ENCODE results near the gene GTF2H2. TPM values are rescaled to one million over a fixed set of nuclear protein-coding genes. Genes with fewer than 3 reads are reported as not detected.
"Not testable (repeated sequence)": the region's sequence is repeated elsewhere in the genome, so short reads cannot be mapped to it uniquely, and the experiment has no call there.

GTF2H2 gene
- polyA plus RNA-seq, 1 donor (not counting 4 experiments of a cell fraction or from before 2014, with no cell fraction given), result 28.7 TPM

GRCh38 chr5:71018376-71019005, 49.0 kb downstream of the GTF2H2 start:
- H3K9me3 ChIP-seq (ENCODE audit: control insufficient read depth, low read depth, low read length); H3K27ac ChIP-seq (ENCODE audit: control insufficient read depth, insufficient read depth, low read length); H4K20me1 ChIP-seq (ENCODE audit: control insufficient read depth, extremely low read depth, insufficient read depth, low read length); H3K9me1 ChIP-seq (ENCODE audit: control insufficient read depth, extremely low read depth, insufficient read depth, low read length); H3K4me1 ChIP-seq (ENCODE audit: control insufficient read depth, extremely low read depth, insufficient read depth, low read length); H3K36me3 ChIP-seq (ENCODE audit: control insufficient read depth in 2 of 2, extremely low read depth in 1 of 2, insufficient read depth in 2 of 2, low read length in 2 of 2); H3K27me3 ChIP-seq (ENCODE audit: control insufficient read depth, extremely low read depth, insufficient read depth, low read length); H3K79me2 ChIP-seq (ENCODE audit: control insufficient read depth, insufficient read depth, low read length); H3K4me2 ChIP-seq (ENCODE audit: control insufficient read depth, extremely low read depth, insufficient read depth, low read depth, low read length); H2AFZ ChIP-seq (ENCODE audit: control insufficient read depth, low read length); H3K4me3 ChIP-seq (ENCODE audit: control insufficient read depth in 2 of 3, extremely low read depth in 1 of 3, insufficient read depth in 2 of 3, low read depth in 1 of 3, low read length in 3 of 3); FAIRE-seq; dilution Hi-C loops (cut with MboI; ENCODE audit: extremely low pct_ligation_motif_present, low sequenced_read_pairs); DNase-seq (ENCODE audit: low read depth, low spot score); H3K9ac ChIP-seq (ENCODE audit: control insufficient read depth, extremely low read depth, insufficient read depth, low read length): not testable (repeated sequence)

GRCh38 chr5:71014176-71014575, 53.3 kb downstream of the GTF2H2 start:
- TF ChIP-seq EZH2 (IDR thresholded peaks at IDR 0.05; ENCODE audit: low read length) (no peak), CTCF (optimal IDR thresholded peaks at IDR 0.05 in 1 of 3, IDR thresholded peaks at IDR 0.05 in 1 of 3, conservative IDR thresholded peaks at IDR 0.05 in 1 of 3; ENCODE audit: extremely low read depth in 1 of 3, insufficient read depth in 2 of 3, low read length in 3 of 3) (no peak)
- no peaks in the 10 kb centered on the region for H4K20me1 ChIP-seq (ENCODE audit: control insufficient read depth, extremely low read depth, insufficient read depth, low read length)
- no peak overlapping the region for H3K9ac ChIP-seq (ENCODE audit: control insufficient read depth, extremely low read depth, insufficient read depth, low read length)
- no peak overlapping the region for H3K4me3 ChIP-seq (ENCODE audit: control insufficient read depth in 2 of 3, extremely low read depth in 1 of 3, insufficient read depth in 2 of 3, low read depth in 1 of 3, low read length in 3 of 3)
- no peak overlapping the region for H3K4me2 ChIP-seq (ENCODE audit: control insufficient read depth, extremely low read depth, insufficient read depth, low read depth, low read length)
- no peak overlapping the region for H2AFZ ChIP-seq (ENCODE audit: control insufficient read depth, low read length)
- FAIRE-seq, result no peak
- no peak overlapping the region for H3K27ac ChIP-seq (ENCODE audit: control insufficient read depth, insufficient read depth, low read length)
- no peaks in the 10 kb centered on the region for H3K4me1 ChIP-seq (ENCODE audit: control insufficient read depth, extremely low read depth, insufficient read depth, low read length)
- dilution Hi-C loops (cut with MboI; ENCODE audit: extremely low pct_ligation_motif_present, low sequenced_read_pairs), result no loop called here
- H3K36me3 ChIP-seq (ENCODE audit: control insufficient read depth in 2 of 2, extremely low read depth in 1 of 2, insufficient read depth in 2 of 2, low read length in 2 of 2), result no peaks in the 10 kb centered on the region
- DNase-seq (ENCODE audit: low read depth, low spot score), result no peak
- H3K27me3 ChIP-seq (ENCODE audit: control insufficient read depth, extremely low read depth, insufficient read depth, low read length), result no peaks in the 10 kb centered on the region
- no peaks in the 10 kb centered on the region for H3K9me1 ChIP-seq (ENCODE audit: control insufficient read depth, extremely low read depth, insufficient read depth, low read length)
- H3K79me2 ChIP-seq (ENCODE audit: control insufficient read depth, insufficient read depth, low read length), result no peaks in the 10 kb centered on the region
- H3K9me3 ChIP-seq (ENCODE audit: control insufficient read depth, low read depth, low read length), result no peaks in the 10 kb centered on the region

GRCh38 chr5:71013575-71013974, 53.9 kb downstream of the GTF2H2 start:
- Histone ChIP-seq H4K20me1 (ENCODE audit: control insufficient read depth, extremely low read depth, insufficient read depth, low read length) (no peaks in the 10 kb centered on the region), H3K79me2 (ENCODE audit: control insufficient read depth, insufficient read depth, low read length) (no peaks in the 10 kb centered on the region), H3K27me3 (ENCODE audit: control insufficient read depth, extremely low read depth, insufficient read depth, low read length) (no peaks in the 10 kb centered on the region), H3K9ac (ENCODE audit: control insufficient read depth, extremely low read depth, insufficient read depth, low read length) (no peak overlapping the region), H3K36me3 (ENCODE audit: control insufficient read depth in 2 of 2, extremely low read depth in 1 of 2, insufficient read depth in 2 of 2, low read length in 2 of 2) (no peaks in the 10 kb centered on the region), H2AFZ (ENCODE audit: control insufficient read depth, low read length) (no peak overlapping the region), H3K4me3 (ENCODE audit: control insufficient read depth in 2 of 3, extremely low read depth in 1 of 3, insufficient read depth in 2 of 3, low read depth in 1 of 3, low read length in 3 of 3) (no peak overlapping the region), H3K9me3 (ENCODE audit: control insufficient read depth, low read depth, low read length) (no peaks in the 10 kb centered on the region), H3K27ac (ENCODE audit: control insufficient read depth, insufficient read depth, low read length) (no peak overlapping the region), H3K4me1 (ENCODE audit: control insufficient read depth, extremely low read depth, insufficient read depth, low read length) (no peaks in the 10 kb centered on the region), H3K4me2 (ENCODE audit: control insufficient read depth, extremely low read depth, insufficient read depth, low read depth, low read length) (no peak overlapping the region), H3K9me1 (ENCODE audit: control insufficient read depth, extremely low read depth, insufficient read depth, low read length) (no peaks in the 10 kb centered on the region)
- no peak for DNase-seq (ENCODE audit: low read depth, low spot score)
- FAIRE-seq, result no peak
- no peak for TF ChIP-seq CTCF (optimal IDR thresholded peaks at IDR 0.05 in 1 of 3, IDR thresholded peaks at IDR 0.05 in 1 of 3, conservative IDR thresholded peaks at IDR 0.05 in 1 of 3; ENCODE audit: extremely low read depth in 1 of 3, insufficient read depth in 2 of 3, low read length in 3 of 3)
- dilution Hi-C loops (cut with MboI; ENCODE audit: extremely low pct_ligation_motif_present, low sequenced_read_pairs), result no loop called here

Data from keratinocyte (primary cell).